WTC11 (cell line): Measurements from ENCODE around the gene TMEM181. TPM values are rescaled to one million over a fixed set of nuclear protein-coding genes. Genes with fewer than 3 reads are reported as not detected.
A peak's percentile ranks its signal among the peaks of the same experiment; 100 is the strongest.

ENCODE experiments used
- ATAC-seq: fragments of 200-7000 bp; cut with Tn5 transposase; 2 replicates; pipeline ENCODE4 v1.10.0; 2021; ENCODE audit warnings: mild to moderate bottlenecking, moderate library complexity
- CTCF ChIA-PET: fragments of 300-600 bp; sonication (Branson Sonifier 250); formaldehyde crosslinking; loops from one replicate; lab custom pipeline; 2021; ENCODE audit warnings: antibody characterized with exemption; lab: Charles Lee
- POLR2A ChIA-PET: fragments of 350-600 bp; sonication (Branson Sonifier 250); formaldehyde crosslinking; loops from one replicate; lab custom pipeline; 2021; ENCODE audit warnings: antibody characterized with exemption; lab: Charles Lee
- DNase-seq: peaks from one replicate; pipeline ENCODE4 v3.0.0; 2021; ENCODE audit warnings: low spot score
- H3K27ac Mint-ChIP-seq: 2 replicates; pipeline ENCODE4 v1.8.0; 2021; ENCODE audit warnings: mixed read lengths
- H3K27me3 Mint-ChIP-seq: 2 replicates; pipeline ENCODE4 v1.8.0; 2021; ENCODE audit warnings: low read depth, mild to moderate bottlenecking, moderate library complexity, mixed read lengths
- H3K36me3 Mint-ChIP-seq: 2 replicates; pipeline ENCODE4 v1.8.0; 2021; ENCODE audit warnings: mixed read lengths
- H3K4me1 Mint-ChIP-seq: 2 replicates; pipeline ENCODE4 v1.8.0; 2022; ENCODE audit warnings: mixed read lengths
- H3K4me3 Mint-ChIP-seq: 2 replicates; pipeline ENCODE4 v1.8.0; 2021; ENCODE audit warnings: mild to moderate bottlenecking, moderate library complexity, mixed read lengths
- H3K9me3 Mint-ChIP-seq: 2 replicates; pipeline ENCODE4 v1.8.0; 2021; ENCODE audit warnings: mixed read lengths
- ARID4B ChIP-seq: sonication (generic); formaldehyde crosslinking; IDR thresholded peaks from 2 replicates; pipeline ENCODE4 v1.8.0; 2023; ENCODE audit warnings: missing genetic modification reagents, mild to moderate bottlenecking, borderline replicate concordance
- EMX1 ChIP-seq: fragments of 250-450 bp; sonication (Bioruptor Pico); IDR thresholded peaks from 2 replicates; pipeline ENCODE4 v1.8.0; 2021; ENCODE audit warnings: mild to moderate bottlenecking
- ETV6 ChIP-seq: sonication (generic); formaldehyde crosslinking; IDR thresholded peaks from 2 replicates; pipeline ENCODE4 v1.8.1; 2022; ENCODE audit warnings: mild to moderate bottlenecking, missing genetic modification reagents
- FOXK1 ChIP-seq: sonication (generic); formaldehyde crosslinking; IDR thresholded peaks from 2 replicates; pipeline ENCODE4 v1.8.0; 2022; ENCODE audit warnings: mild to moderate bottlenecking, moderate library complexity, missing genetic modification reagents
- JUN ChIP-seq: sonication (generic); formaldehyde crosslinking; IDR thresholded peaks from 2 replicates; pipeline ENCODE4 v1.8.0; 2023; ENCODE audit warnings: mild to moderate bottlenecking, missing genetic modification reagents
- NFE2L1 ChIP-seq: sonication (generic); formaldehyde crosslinking; IDR thresholded peaks from 2 replicates; pipeline ENCODE4 v1.8.1; 2023; ENCODE audit warnings: missing genetic modification reagents
- NFYB ChIP-seq: sonication (generic); formaldehyde crosslinking; conservative IDR thresholded peaks from 2 replicates; pipeline ENCODE4 v1.8.0; 2022; ENCODE audit warnings: low read depth, missing genetic modification reagents
- NR1H2 ChIP-seq: sonication (generic); formaldehyde crosslinking; IDR thresholded peaks from 2 replicates; pipeline ENCODE4 v1.9.0; 2021; ENCODE audit warnings: mild to moderate bottlenecking, moderate library complexity, missing genetic modification reagents
- SMAD3 ChIP-seq: sonication (generic); formaldehyde crosslinking; IDR thresholded peaks from 2 replicates; pipeline ENCODE4 v1.8.0; 2022; ENCODE audit warnings: missing genetic modification reagents, mild to moderate bottlenecking, borderline replicate concordance
- ZNF121 ChIP-seq: sonication (generic); formaldehyde crosslinking; IDR thresholded peaks from 2 replicates; pipeline ENCODE4 v1.8.0; 2023; ENCODE audit warnings: missing genetic modification reagents
- ZNF219 ChIP-seq: sonication (generic); formaldehyde crosslinking; IDR thresholded peaks from 2 replicates; pipeline ENCODE4 v1.8.0; 2023; ENCODE audit warnings: missing genetic modification reagents, mild to moderate bottlenecking, borderline replicate concordance
- ZNF423 ChIP-seq: fragments of 250-450 bp; sonication (Bioruptor Pico); IDR thresholded peaks from 2 replicates; pipeline ENCODE4 v2.1.2; 2022; ENCODE audit warnings: mild to moderate bottlenecking, moderate library complexity
- total RNA-seq: library from RNA; stranded (reverse); gene quantifications from 3 replicates; pipeline ENCODE4 v1.2.3, GENCODE V29; 2021
- TF ChIP-seq, protein P1 (sequence below): fragments of 250-450 bp; sonication (Bioruptor Pico); IDR thresholded peaks from 2 replicates; pipeline ENCODE4 v1.9.0; 2021; ENCODE audit warnings: mild to moderate bottlenecking
- TF ChIP-seq, protein P2 (sequence below): fragments of 200-600 bp; IDR thresholded peaks from 2 replicates; pipeline ENCODE4 v1.8.0; 2022; ENCODE audit warnings: antibody characterized with exemption
- TF ChIP-seq, protein P3 (sequence below): fragments of 250-450 bp; sonication (Bioruptor Pico); IDR thresholded peaks from 2 replicates; pipeline ENCODE4 v1.9.0; 2021; ENCODE audit warnings: moderate library complexity, mild to moderate bottlenecking, inconsistent platforms, borderline replicate concordance
- TF ChIP-seq, protein P4 (sequence below): fragments of 250-450 bp; sonication (Bioruptor Pico); IDR thresholded peaks from 2 replicates; pipeline ENCODE4 v1.9.0; 2021; ENCODE audit warnings: mild to moderate bottlenecking

Gene TMEM181
- total RNA-seq, 1 experiment from 2014 or later: 18.8 TPM

- TF ChIP-seq, protein P1, sequence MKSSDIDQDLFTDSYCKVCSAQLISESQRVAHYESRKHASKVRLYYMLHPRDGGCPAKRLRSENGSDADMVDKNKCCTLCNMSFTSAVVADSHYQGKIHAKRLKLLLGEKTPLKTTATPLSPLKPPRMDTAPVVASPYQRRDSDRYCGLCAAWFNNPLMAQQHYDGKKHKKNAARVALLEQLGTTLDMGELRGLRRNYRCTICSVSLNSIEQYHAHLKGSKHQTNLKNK (CRISPR knock-in tag): no peak
- TF ChIP-seq NR1H2 (CRISPR knock-in tag): no peak
- TF ChIP-seq EMX1 (CRISPR knock-in tag): no peak
- TF ChIP-seq JUN (CRISPR knock-in tag): no peak
- TF ChIP-seq NFE2L1 (CRISPR knock-in tag): no peak
- no peak for TF ChIP-seq ZNF219 (CRISPR knock-in tag)
- TF ChIP-seq, protein P2, sequence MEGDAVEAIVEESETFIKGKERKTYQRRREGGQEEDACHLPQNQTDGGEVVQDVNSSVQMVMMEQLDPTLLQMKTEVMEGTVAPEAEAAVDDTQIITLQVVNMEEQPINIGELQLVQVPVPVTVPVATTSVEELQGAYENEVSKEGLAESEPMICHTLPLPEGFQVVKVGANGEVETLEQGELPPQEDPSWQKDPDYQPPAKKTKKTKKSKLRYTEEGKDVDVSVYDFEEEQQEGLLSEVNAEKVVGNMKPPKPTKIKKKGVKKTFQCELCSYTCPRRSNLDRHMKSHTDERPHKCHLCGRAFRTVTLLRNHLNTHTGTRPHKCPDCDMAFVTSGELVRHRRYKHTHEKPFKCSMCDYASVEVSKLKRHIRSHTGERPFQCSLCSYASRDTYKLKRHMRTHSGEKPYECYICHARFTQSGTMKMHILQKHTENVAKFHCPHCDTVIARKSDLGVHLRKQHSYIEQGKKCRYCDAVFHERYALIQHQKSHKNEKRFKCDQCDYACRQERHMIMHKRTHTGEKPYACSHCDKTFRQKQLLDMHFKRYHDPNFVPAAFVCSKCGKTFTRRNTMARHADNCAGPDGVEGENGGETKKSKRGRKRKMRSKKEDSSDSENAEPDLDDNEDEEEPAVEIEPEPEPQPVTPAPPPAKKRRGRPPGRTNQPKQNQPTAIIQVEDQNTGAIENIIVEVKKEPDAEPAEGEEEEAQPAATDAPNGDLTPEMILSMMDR: no peak
- TF ChIP-seq NFYB (CRISPR knock-in tag): no peak
- TF ChIP-seq ZNF423 (CRISPR knock-in tag): no peak
- TF ChIP-seq, protein P3, sequence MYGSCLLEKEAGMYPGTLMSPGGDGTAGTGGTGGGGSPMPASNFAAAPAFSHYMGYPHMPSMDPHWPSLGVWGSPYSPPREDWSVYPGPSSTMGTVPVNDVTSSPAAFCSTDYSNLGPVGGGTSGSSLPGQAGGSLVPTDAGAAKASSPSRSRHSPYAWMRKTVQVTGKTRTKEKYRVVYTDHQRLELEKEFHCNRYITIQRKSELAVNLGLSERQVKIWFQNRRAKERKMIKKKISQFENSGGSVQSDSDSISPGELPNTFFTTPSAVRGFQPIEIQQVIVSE (CRISPR knock-in tag): no peak
- TF ChIP-seq, all 79 proteins: peak for 0
These were observed 42.9 kb upstream of the TMEM181 start (continued) for GRCh38 chr6:158517038-158517437.

GRCh38 chr6:158517581-158517980 is 42.3 kb upstream of the TMEM181 start:
- peaks cover 21% of the 10 kb centered on the region for H3K4me1 Mint-ChIP-seq
- ChIA-PET CTCF (no interaction called here), POLR2A (no interaction called here)
- H3K4me3 Mint-ChIP-seq: peak overlapping the region; percentile 18; the same call in 1 of the 2 replicates
- no peaks in the 10 kb centered on the region for H3K36me3 Mint-ChIP-seq
- H3K27me3 Mint-ChIP-seq: peaks cover 35% of the 10 kb centered on the region
- H3K9me3 Mint-ChIP-seq: no peaks in the 10 kb centered on the region
- TF ChIP-seq ZNF121 (CRISPR knock-in tag): 0 out of 2 replicates have a peak, but pooled peaks have one; percentile 36
- TF ChIP-seq, protein P4, sequence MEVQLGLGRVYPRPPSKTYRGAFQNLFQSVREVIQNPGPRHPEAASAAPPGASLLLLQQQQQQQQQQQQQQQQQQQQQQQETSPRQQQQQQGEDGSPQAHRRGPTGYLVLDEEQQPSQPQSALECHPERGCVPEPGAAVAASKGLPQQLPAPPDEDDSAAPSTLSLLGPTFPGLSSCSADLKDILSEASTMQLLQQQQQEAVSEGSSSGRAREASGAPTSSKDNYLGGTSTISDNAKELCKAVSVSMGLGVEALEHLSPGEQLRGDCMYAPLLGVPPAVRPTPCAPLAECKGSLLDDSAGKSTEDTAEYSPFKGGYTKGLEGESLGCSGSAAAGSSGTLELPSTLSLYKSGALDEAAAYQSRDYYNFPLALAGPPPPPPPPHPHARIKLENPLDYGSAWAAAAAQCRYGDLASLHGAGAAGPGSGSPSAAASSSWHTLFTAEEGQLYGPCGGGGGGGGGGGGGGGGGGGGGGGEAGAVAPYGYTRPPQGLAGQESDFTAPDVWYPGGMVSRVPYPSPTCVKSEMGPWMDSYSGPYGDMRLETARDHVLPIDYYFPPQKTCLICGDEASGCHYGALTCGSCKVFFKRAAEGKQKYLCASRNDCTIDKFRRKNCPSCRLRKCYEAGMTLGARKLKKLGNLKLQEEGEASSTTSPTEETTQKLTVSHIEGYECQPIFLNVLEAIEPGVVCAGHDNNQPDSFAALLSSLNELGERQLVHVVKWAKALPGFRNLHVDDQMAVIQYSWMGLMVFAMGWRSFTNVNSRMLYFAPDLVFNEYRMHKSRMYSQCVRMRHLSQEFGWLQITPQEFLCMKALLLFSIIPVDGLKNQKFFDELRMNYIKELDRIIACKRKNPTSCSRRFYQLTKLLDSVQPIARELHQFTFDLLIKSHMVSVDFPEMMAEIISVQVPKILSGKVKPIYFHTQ (CRISPR knock-in tag): no peak
- ATAC-seq: no peak
- no peak overlapping the region for H3K27ac Mint-ChIP-seq
- no peak for DNase-seq

- H3K27ac Mint-ChIP-seq: peak overlapping the region; percentile 40; the same call in 1 of the 2 replicates
- H3K27me3 Mint-ChIP-seq: peaks cover 35% of the 10 kb centered on the region
- DNase-seq (peak; percentile 75), ATAC-seq (peak; percentile 84)
- ChIA-PET CTCF (interaction anchor here (0.6 to 2.6 kb wide), 23 partner anchors 9 to 318 kb away, joined by 3 to 28 read pairs (median 5); partner anchors contain the start of genes DYNLT1 and TMEM181), POLR2A (interaction anchor here (0.6 to 1.0 kb wide), 2 partner anchors 19 to 303 kb away, joined by 3 to 5 read pairs; no protein-coding TSS in a partner anchor)
- peaks cover 21% of the 10 kb centered on the region for H3K4me1 Mint-ChIP-seq
- no peaks in the 10 kb centered on the region for H3K36me3 Mint-ChIP-seq
- H3K4me3 Mint-ChIP-seq: peak overlapping the region; percentile 67
- no peaks in the 10 kb centered on the region for H3K9me3 Mint-ChIP-seq
- no peak for TF ChIP-seq ARID4B (CRISPR knock-in tag)
- TF ChIP-seq, protein P4 (CRISPR knock-in tag): no peak
- no peak for TF ChIP-seq SMAD3 (CRISPR knock-in tag)
- peak; percentile 62; the same call in 1 of the 2 replicates for TF ChIP-seq FOXK1 (CRISPR knock-in tag)
- TF ChIP-seq, protein P3 (CRISPR knock-in tag): no peak
- 0 out of 2 replicates have a peak, but pooled peaks have one; percentile 40 for TF ChIP-seq ETV6 (CRISPR knock-in tag)
These were observed 41.4 kb upstream of the TMEM181 start for GRCh38 chr6:158518191-158519127.
